ENCODE measurements around the gene PPFIBP2. TPM values are rescaled to one million over a fixed set of nuclear protein-coding genes. Genes with fewer than 3 reads are reported as not detected.

Gene PPFIBP2
- 10 to 100 TPM; 22.2 to 26.1 TPM for total RNA-seq

DNA sequence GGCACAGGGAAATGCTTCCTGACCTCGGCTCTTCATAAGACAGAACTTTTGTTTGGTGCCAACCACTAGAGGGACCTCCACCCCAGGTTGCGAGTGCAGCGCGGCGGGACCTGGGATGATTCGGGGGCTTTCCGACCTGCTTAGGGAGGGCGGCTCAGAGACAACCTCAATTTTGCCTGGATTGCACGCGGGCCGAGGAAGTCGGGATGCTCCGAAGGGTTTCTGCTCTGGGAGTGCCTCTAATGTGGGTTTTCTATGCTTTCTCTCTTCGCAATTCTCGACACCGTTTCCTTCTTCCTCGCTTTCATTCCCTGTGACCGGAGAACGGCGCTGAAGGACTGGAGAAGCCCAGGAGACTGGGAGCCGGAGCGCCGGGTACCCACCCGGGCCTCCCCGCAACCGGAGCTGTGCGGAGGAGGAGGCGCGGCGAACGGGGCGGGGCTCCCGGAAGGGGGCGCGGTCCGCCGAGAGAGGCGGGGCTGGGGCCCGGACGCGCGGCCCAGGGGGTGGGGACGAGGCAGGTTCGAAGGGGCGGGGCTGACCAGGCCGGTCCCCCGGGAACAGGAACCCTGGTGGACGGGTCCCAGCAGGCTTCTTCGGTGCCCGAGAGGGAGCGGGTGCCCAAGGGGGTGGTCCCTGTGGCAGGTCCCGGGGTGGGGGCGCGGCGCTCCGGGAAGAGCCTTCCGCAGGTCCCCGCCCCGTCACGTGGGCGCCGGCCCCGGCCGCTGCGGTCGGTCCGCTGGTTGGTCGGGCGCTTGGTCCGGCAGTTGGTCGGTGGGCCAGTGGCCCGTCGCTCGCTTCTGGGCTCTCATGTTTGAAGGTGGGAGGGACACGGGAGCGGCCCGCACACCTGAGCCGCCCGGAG lies at the start of gene PPFIBP2:
PPFIBP2 (plus strand) TSS at position 766 of the 865 bp plus-strand sequence. CDS start 35,477 bp downstream, outside the sequence.
- Mint-ChIP-seq H3K9me3 (peaks cover 5% of the 10 kb centered on the region), H3K27ac (peak within 1 kb of the TSS; percentile 90), H3K36me3 (ENCODE audit: low read depth) (no peaks in the 10 kb centered on the region), H3K4me3 (peak within 1 kb of the TSS; percentile 86), H3K4me1 (ENCODE audit: low read depth) (peaks cover 48% of the 10 kb centered on the region), H3K27me3 (ENCODE audit: low read depth) (no peaks in the 10 kb centered on the region)
- peak; percentile 87 for DNase-seq
- intact Hi-C loops (cut with micrococcal nuclease) = loop anchor here (1.0 to 10.0 kb wide), 14 partner anchors 17 to 1279 kb away; partner anchors contain the start of genes CNGA4, EIF3F, FHIP1B and ILK
- CTCF ChIA-PET = interaction anchor here (0.6 to 3.6 kb wide), 21 partner anchors 9 to 179 kb away, joined by 3 to 21 read pairs (median 4); no protein-coding TSS in a partner anchor

GRCh38 chr11:7467652-7468051 lies 46.1 kb upstream of the PPFIBP2 start:
- H3K9me3 Mint-ChIP-seq = no peaks in the 10 kb centered on the region
- H3K4me3 Mint-ChIP-seq = no peak overlapping the region
- peaks cover 7% of the 10 kb centered on the region for H3K4me1 Mint-ChIP-seq (ENCODE audit: low read depth)
- H3K36me3 Mint-ChIP-seq (ENCODE audit: low read depth) = no peaks in the 10 kb centered on the region
- no peaks in the 10 kb centered on the region for H3K27me3 Mint-ChIP-seq (ENCODE audit: low read depth)
- CTCF ChIA-PET = no interaction called here
- intact Hi-C loops (cut with micrococcal nuclease) = no loop called here
- DNase-seq = peak; percentile 20
- H3K27ac Mint-ChIP-seq = no peak overlapping the region

- Mint-ChIP-seq H3K4me3 (no peak overlapping the region), H3K36me3 (ENCODE audit: low read depth) (no peaks in the 10 kb centered on the region), H3K9me3 (no peaks in the 10 kb centered on the region), H3K27ac (no peak overlapping the region), H3K4me1 (ENCODE audit: low read depth) (no peaks in the 10 kb centered on the region), H3K27me3 (ENCODE audit: low read depth) (no peaks in the 10 kb centered on the region)
- CTCF ChIA-PET = no interaction called here
- no peak for DNase-seq
- intact Hi-C loops (cut with micrococcal nuclease) = no loop called here
Observed at GRCh38 chr11:7469351-7469865, 44.4 kb upstream of the PPFIBP2 start.

DNA sequence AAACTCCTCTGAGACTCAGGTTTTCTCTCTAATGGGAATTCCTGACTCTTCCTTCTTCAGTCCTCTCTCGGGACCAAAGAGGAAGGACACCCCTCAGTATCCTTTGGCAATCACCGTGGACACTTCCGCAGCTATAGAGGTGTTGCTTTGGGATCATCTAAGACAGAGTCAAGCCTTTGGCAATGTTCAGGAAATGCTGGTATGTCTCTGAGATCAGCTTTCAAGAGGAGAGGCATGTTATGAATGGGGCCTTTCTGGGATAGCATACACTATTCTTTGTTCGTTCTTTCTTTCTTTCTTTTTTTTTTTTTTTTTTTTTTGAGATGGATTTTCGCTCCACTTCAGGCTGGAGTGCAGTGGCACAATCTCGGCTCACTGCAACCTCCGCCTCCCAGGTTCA lies 42.7 kb upstream of the PPFIBP2 start:
- Mint-ChIP-seq H3K4me3 (no peak overlapping the region), H3K4me1 (ENCODE audit: low read depth) (no peaks in the 10 kb centered on the region), H3K36me3 (ENCODE audit: low read depth) (no peaks in the 10 kb centered on the region), H3K27ac (no peak overlapping the region), H3K9me3 (no peaks in the 10 kb centered on the region), H3K27me3 (ENCODE audit: low read depth) (no peaks in the 10 kb centered on the region)
- CTCF ChIA-PET = interaction anchor here (0.7 kb wide), 1 partner anchor 10 kb away, joined by 4 read pairs; no protein-coding TSS in a partner anchor
- DNase-seq = no peak
- intact Hi-C loops (cut with micrococcal nuclease) = no loop called here

DNA sequence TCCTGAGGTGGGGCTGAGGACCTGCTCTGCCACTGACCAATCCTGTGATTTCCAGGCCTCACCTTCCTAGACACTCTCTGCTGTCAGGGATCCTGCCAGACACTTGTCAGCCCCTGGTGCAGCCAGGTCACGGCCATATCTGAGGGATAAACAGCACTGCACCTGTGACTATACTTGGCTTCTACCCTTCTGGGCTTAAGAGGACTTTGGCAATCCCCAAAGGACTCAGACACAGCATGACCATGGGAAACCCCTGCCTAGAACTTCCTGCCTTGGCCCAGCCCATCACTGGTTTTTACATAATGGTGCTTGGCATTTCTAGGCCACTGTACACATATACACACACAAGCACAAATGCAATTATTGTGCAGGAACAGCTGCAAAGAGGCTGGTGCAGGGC lies 40.1 kb upstream of the PPFIBP2 start:
- intact Hi-C loops (cut with micrococcal nuclease) = no loop called here
- CTCF ChIA-PET = no interaction called here
- Mint-ChIP-seq H3K27ac (no peak overlapping the region), H3K9me3 (no peaks in the 10 kb centered on the region), H3K27me3 (ENCODE audit: low read depth) (no peaks in the 10 kb centered on the region), H3K4me3 (no peak overlapping the region), H3K36me3 (ENCODE audit: low read depth) (no peaks in the 10 kb centered on the region), H3K4me1 (ENCODE audit: low read depth) (no peaks in the 10 kb centered on the region)
- DNase-seq = peak; percentile 5

DNA sequence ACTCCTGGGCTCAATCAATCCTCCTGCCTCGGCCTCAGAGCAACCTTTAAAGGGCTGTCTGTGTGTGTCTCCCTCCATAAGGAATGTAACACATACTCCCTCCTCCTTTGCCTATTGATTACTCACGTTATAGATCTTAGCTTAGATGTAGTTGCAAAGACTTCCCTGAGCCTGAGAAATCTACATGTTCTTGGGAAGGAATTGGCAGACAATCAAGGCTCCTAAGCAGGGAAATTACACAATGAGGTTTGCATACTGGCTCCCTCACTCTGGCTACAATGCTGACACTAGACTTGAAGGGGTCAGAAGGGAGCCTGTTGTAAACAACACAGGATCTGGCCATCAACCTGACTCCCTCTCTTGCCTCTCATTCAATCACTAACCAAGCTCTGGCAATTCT lies 33.7 kb upstream of the PPFIBP2 start:
- Mint-ChIP-seq H3K9me3 (no peaks in the 10 kb centered on the region), H3K27me3 (ENCODE audit: low read depth) (no peaks in the 10 kb centered on the region), H3K27ac (no peak overlapping the region), H3K36me3 (ENCODE audit: low read depth) (no peaks in the 10 kb centered on the region), H3K4me3 (no peak overlapping the region), H3K4me1 (ENCODE audit: low read depth) (no peaks in the 10 kb centered on the region)
- CTCF ChIA-PET = no interaction called here
- intact Hi-C loops (cut with micrococcal nuclease) = no loop called here
- no peak for DNase-seq

DNA sequence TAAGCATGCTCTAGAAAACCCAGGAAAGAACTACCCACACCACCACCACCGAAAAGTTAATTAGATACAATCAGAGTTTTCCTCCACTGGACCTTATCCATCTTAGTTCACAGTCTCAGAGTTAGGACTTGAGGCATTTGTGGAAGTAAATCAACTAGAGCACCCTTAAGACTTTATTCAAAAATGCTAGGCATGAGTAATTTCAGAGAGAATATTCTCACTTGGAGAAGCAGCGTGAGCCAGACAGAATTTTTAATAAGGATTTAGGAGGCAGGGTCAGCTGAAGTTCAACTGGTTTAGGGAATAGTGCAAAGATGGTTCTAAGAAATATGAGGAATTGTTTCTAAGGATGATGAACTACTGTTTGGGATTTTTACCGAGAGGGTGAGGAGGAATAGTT lies 29.7 kb upstream of the PPFIBP2 start:
- DNase-seq = no peak
- Mint-ChIP-seq H3K4me1 (ENCODE audit: low read depth) (no peaks in the 10 kb centered on the region), H3K27me3 (ENCODE audit: low read depth) (no peaks in the 10 kb centered on the region), H3K9me3 (no peaks in the 10 kb centered on the region), H3K27ac (no peak overlapping the region), H3K4me3 (no peak overlapping the region), H3K36me3 (ENCODE audit: low read depth) (no peaks in the 10 kb centered on the region)
- CTCF ChIA-PET = no interaction called here
- intact Hi-C loops (cut with micrococcal nuclease) = no loop called here

DNA sequence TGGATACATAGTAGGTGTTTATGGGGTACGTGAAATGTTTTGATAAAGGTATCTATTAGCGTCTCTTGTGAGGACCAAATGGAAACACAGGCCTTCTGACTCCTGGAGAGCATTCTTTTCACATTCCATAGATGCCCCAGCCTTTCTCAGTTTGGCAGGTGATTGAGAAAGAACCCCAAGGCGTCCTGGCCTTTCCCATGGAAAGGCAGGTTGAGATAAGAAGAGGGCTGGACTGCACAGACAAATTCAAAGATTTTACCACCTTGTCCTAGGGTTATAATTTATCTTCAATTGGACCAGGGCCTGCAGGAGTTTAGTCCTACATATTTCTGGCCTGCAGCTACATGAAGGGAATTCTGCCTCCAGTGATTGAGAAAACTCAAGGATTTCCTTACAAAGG lies 29.2 kb upstream of the PPFIBP2 start:
- H3K4me1 Mint-ChIP-seq (ENCODE audit: low read depth) = no peaks in the 10 kb centered on the region
- no peaks in the 10 kb centered on the region for H3K9me3 Mint-ChIP-seq
- H3K36me3 Mint-ChIP-seq (ENCODE audit: low read depth) = no peaks in the 10 kb centered on the region
- CTCF ChIA-PET = no interaction called here
- no peak overlapping the region for H3K4me3 Mint-ChIP-seq
- intact Hi-C loops (cut with micrococcal nuclease) = no loop called here
- no peak overlapping the region for H3K27ac Mint-ChIP-seq
- no peaks in the 10 kb centered on the region for H3K27me3 Mint-ChIP-seq (ENCODE audit: low read depth)
- no peak for DNase-seq

DNA sequence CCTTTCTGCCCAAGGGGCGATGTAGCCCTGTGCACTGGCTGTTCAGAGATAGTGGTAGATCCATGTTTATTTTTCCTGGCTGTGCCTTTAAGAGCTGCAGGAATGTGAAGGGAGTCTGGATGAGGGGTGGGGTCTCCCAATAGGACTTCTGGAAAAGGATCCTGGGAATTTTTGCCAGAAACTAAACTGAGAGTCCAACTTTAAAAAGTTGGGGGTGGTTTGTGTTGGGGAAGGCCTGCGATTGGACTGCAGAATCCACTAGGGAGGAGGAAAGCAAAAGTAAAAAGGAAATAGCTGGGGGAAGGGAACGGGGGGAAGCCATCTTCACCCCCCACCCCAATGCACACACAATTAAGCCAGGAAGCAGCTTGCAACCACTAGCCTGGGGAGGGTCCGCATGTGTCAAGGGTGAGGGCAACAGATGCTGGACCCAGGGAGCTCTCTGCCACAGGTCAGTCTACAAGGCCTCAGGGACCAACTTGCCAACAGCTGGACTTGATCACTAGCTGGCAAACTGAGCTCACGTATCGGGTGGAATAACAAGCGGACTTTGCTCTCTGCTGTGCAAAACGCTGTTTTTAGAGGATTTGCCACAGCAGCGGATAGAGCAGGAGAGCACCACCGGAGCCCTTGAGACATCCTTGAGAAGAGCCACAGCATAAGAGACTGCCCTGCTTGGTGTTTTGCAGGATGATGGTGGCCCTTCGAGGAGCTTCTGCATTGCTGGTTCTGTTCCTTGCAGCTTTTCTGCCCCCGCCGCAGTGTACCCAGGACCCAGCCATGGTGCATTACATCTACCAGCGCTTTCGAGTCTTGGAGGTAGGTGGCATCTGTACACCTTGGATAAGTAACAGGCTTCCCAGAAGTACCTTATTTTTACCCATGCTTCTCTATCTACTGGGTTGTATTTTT lies 28.4 kb upstream of the PPFIBP2 start, which contains the start of gene OLFML1:
OLFML1 (plus strand) TSS at position 321 of the 912 bp plus-strand sequence; CDS start at position 691, 370 bp downstream.
- CTCF ChIA-PET = interaction anchor here (1.1 kb wide), 1 partner anchor 20 kb away, joined by 3 read pairs; no protein-coding TSS in a partner anchor
- intact Hi-C loops (cut with micrococcal nuclease) = no loop called here
- H3K27me3 Mint-ChIP-seq (ENCODE audit: low read depth) = no peaks in the 10 kb centered on the region
- no peaks in the 10 kb centered on the region for H3K9me3 Mint-ChIP-seq
- no peak within 1 kb of the TSS for H3K27ac Mint-ChIP-seq
- no peaks in the 10 kb centered on the region for H3K4me1 Mint-ChIP-seq (ENCODE audit: low read depth)
- H3K4me3 Mint-ChIP-seq = no peak within 1 kb of the TSS
- no peaks in the 10 kb centered on the region for H3K36me3 Mint-ChIP-seq (ENCODE audit: low read depth)
- no peak for DNase-seq

GRCh38 chr11:7486098-7486780 lies 27.6 kb upstream of the PPFIBP2 start:
- CTCF ChIA-PET = interaction anchor here (1.1 kb wide), 1 partner anchor 20 kb away, joined by 3 read pairs; no protein-coding TSS in a partner anchor
- Mint-ChIP-seq H3K4me3 (no peak overlapping the region), H3K27me3 (ENCODE audit: low read depth) (no peaks in the 10 kb centered on the region), H3K9me3 (no peaks in the 10 kb centered on the region), H3K27ac (no peak overlapping the region), H3K4me1 (ENCODE audit: low read depth) (no peaks in the 10 kb centered on the region), H3K36me3 (ENCODE audit: low read depth) (no peaks in the 10 kb centered on the region)
- intact Hi-C loops (cut with micrococcal nuclease) = no loop called here
- no peak for DNase-seq

DNA sequence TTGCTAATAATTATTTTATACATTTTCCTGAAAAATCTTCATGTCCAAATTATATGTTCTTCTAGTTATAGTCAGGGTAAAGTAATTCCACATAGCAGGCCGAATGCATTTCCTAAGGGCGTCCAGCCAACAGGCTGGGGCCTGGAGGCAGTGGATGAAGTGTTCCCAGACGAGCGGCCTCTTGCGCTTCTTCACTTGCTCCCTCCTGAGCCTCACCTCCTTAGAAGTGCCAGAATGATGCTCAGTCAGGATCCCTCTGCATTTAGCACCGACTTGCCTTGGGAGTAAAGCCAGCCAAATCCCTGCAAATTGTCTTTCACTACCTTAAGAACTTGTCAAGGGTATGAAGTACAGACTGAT lies 27.0 kb upstream of the PPFIBP2 start:
- H3K27ac Mint-ChIP-seq = no peak overlapping the region
- DNase-seq = no peak
- H3K9me3 Mint-ChIP-seq = no peaks in the 10 kb centered on the region
- no peaks in the 10 kb centered on the region for H3K4me1 Mint-ChIP-seq (ENCODE audit: low read depth)
- intact Hi-C loops (cut with micrococcal nuclease) = no loop called here
- no peaks in the 10 kb centered on the region for H3K27me3 Mint-ChIP-seq (ENCODE audit: low read depth)
- H3K4me3 Mint-ChIP-seq = no peak overlapping the region
- CTCF ChIA-PET = interaction anchor here (1.1 kb wide), 1 partner anchor 19 kb away, joined by 3 read pairs; no protein-coding TSS in a partner anchor
- no peaks in the 10 kb centered on the region for H3K36me3 Mint-ChIP-seq (ENCODE audit: low read depth)

GRCh38 chr11:7487360-7487759 lies 26.4 kb upstream of the PPFIBP2 start:
- Mint-ChIP-seq H3K27me3 (ENCODE audit: low read depth) (no peaks in the 10 kb centered on the region), H3K27ac (no peak overlapping the region), H3K4me3 (no peak overlapping the region), H3K36me3 (ENCODE audit: low read depth) (no peaks in the 10 kb centered on the region), H3K9me3 (no peaks in the 10 kb centered on the region), H3K4me1 (ENCODE audit: low read depth) (no peaks in the 10 kb centered on the region)
- intact Hi-C loops (cut with micrococcal nuclease) = no loop called here
- CTCF ChIA-PET = no interaction called here
- DNase-seq = no peak

Measured in activated naive CD4-positive, alpha-beta T cell treated with anti-CD3 and anti-CD28 coated beads for 36 hours (primary cell).